HG02840 (cell line): ENCODE data around the gene CASP9.

ENCODE experiments used
- ATAC-seq: cut with Tn5 transposase; IDR thresholded peaks from one replicate; pipeline ENCODE4 v1.9.1; 2021; ENCODE audit warnings: mild to moderate bottlenecking, moderate library complexity, moderate number of reproducible peaks; ENCODE audit not compliant: unreplicated experiment, low FRiP score

Gene CASP9

GRCh38 chr1:15524021-15524282 is at the start of gene CASP9:
Gene CASP9 (minus strand): TSS chr1:15524215. CDS start chr1:15524200, 15 bp downstream.
- ATAC-seq, result no peak

- no peak for ATAC-seq
Observed at GRCh38 chr1:15573477-15573876, 49.5 kb upstream of the CASP9 start.

GRCh38 chr1:15571266-15571665 is 47.3 kb upstream of the CASP9 start:
- no peak for ATAC-seq

GRCh38 chr1:15570861-15571260 is 46.8 kb upstream of the CASP9 start:
- no peak for ATAC-seq

GRCh38 chr1:15568387-15569073 is 44.5 kb upstream of the CASP9 start:
- no peak for ATAC-seq

- ATAC-seq, result no peak
Observed at GRCh38 chr1:15559189-15559810, 35.3 kb upstream of the CASP9 start.

GRCh38 chr1:15558516-15558915 is 34.5 kb upstream of the CASP9 start:
- no peak for ATAC-seq

- no peak for ATAC-seq
Observed at GRCh38 chr1:15557594-15557993, 33.6 kb upstream of the CASP9 start.

- no peak for ATAC-seq
Observed at GRCh38 chr1:15557008-15557407, 33.0 kb upstream of the CASP9 start.

- no peak for ATAC-seq
Observed at GRCh38 chr1:15550573-15550972, 26.6 kb upstream of the CASP9 start.

GRCh38 chr1:15546641-15547040 is 22.6 kb upstream of the CASP9 start:
- no peak for ATAC-seq

- ATAC-seq, result no peak
Observed at GRCh38 chr1:15543589-15544568, 19.9 kb upstream of the CASP9 start.

- no peak for ATAC-seq
Observed at GRCh38 chr1:15543251-15543588, 19.2 kb upstream of the CASP9 start.

GRCh38 chr1:15542388-15543250 is 18.6 kb upstream of the CASP9 start:
- ATAC-seq, result no peak

GRCh38 chr1:15541231-15541792 is 17.3 kb upstream of the CASP9 start:
- ATAC-seq, result no peak

GRCh38 chr1:15540186-15540585 is 16.2 kb upstream of the CASP9 start:
- ATAC-seq, result no peak

- ATAC-seq, result no peak
Observed at GRCh38 chr1:15538771-15539170, 14.8 kb upstream of the CASP9 start.

- no peak for ATAC-seq
Observed at GRCh38 chr1:15531682-15532081, 7.7 kb upstream of the CASP9 start.

GRCh38 chr1:15531003-15531402 is 7.0 kb upstream of the CASP9 start:
- no peak for ATAC-seq
